CD4-positive, alpha-beta T cell treated with Interleukin-10 for 1 hour (primary cell): ENCODE data around the gene CCT6B.

Source experiments
- DNase-seq: peaks from one replicate; pipeline ENCODE4 v3.0.0-alpha.2; 2020

Gene CCT6B

GRCh38 chr17:34883106-34884000 lies 77.9 kb downstream of the CCT6B start:
- no peak for DNase-seq

- DNase-seq = no peak
Observed at GRCh38 chr17:34879146-34879545, 82.1 kb downstream of the CCT6B start.
